ENCODE measurements around the gene TAF6.
A peak's percentile ranks its signal among the peaks of the same experiment; 100 is the strongest.

TAF6 gene

DNA sequence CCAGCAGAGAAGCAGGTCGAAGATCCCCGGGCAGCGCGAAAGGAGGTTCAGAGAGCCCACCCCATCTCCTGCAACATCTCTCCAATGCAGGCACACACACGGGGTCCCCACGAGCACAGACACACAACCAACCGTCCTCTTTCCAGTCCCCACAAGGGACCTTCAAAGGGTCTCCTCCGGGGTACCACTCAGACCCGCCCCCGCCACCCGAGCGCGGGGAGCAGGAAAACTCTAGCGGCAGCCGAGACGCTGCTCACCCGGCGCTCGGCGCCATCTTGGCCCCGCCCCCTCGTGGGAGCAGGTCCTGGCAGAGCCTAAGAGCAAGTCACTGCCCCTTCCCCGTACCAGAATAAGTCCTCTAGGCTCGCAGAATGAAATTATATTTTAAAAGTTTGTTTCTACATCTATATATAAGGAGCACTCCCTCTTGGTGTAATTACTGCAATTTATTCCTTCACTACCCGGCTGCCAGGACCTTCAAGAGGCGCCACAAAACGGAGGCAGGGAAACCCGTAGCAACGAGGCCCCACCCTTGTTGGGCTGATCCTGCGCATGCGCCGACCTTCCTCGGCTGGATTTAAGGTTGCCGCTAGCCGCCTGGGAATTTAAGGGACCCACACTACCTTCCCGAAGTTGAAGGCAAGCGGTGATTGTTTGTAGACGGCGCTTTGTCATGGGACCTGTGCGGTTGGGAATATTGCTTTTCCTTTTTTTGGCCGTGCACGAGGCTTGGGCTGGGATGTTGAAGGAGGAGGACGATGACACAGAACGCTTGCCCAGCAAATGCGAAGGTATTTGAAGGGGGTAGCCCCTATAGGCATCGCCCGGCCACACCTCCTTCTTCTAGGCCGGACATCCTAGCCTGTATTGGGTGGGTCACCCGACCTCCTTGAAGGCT is at the start of gene TAF6, which contains the start of gene CNPY4:
Gene TAF6, minus strand, starts transcription at position 287 of the 898 bp plus-strand sequence. CDS start 5,149 bp downstream, outside the sequence.
Gene CNPY4, plus strand, starts transcription at position 563 of the 898 bp plus-strand sequence. Its CDS starts 111 bp downstream, at position 674.
- TF ChIP-seq, protein P1, sequence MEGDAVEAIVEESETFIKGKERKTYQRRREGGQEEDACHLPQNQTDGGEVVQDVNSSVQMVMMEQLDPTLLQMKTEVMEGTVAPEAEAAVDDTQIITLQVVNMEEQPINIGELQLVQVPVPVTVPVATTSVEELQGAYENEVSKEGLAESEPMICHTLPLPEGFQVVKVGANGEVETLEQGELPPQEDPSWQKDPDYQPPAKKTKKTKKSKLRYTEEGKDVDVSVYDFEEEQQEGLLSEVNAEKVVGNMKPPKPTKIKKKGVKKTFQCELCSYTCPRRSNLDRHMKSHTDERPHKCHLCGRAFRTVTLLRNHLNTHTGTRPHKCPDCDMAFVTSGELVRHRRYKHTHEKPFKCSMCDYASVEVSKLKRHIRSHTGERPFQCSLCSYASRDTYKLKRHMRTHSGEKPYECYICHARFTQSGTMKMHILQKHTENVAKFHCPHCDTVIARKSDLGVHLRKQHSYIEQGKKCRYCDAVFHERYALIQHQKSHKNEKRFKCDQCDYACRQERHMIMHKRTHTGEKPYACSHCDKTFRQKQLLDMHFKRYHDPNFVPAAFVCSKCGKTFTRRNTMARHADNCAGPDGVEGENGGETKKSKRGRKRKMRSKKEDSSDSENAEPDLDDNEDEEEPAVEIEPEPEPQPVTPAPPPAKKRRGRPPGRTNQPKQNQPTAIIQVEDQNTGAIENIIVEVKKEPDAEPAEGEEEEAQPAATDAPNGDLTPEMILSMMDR (IDR thresholded peaks at IDR 0.05; ENCODE audit: low read depth, low read length) = no peak
- peak within 1 kb of the TSS; percentile 85 for H3K4me3 ChIP-seq (replicated peaks in 1 of 2; ENCODE audit: low read depth in 2 of 2, low read length in 2 of 2)

DNA sequence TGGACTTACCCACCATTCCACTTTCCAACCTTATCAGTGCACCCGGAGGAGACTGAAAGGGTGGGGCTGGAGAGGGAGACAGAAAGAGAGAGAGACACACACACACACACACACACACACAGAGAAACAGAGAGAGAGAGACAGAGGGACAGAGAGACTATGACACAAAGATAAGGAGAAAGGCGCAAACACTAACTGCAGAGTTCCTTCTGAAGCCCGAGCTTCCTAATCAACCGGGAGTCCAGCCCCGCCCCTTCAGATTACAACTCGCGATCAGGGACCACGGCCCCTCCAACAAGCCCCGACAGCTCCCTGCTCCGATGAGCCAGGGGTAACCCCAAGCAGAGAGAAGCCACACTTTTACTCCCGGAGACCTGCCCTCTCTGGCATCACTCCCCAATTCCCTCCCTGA is 48.8 kb upstream of the TAF6 start:
- DNase-seq (ENCODE audit: low read depth in 2 of 2) = peak in 1 of 2 donors; percentile 24
- H3K4me3 ChIP-seq (replicated peaks in 1 of 2; ENCODE audit: low read depth in 2 of 2, low read length in 2 of 2) = peak overlapping the region; percentile 36 to 49
- TF ChIP-seq, protein P1 (IDR thresholded peaks at IDR 0.05; ENCODE audit: low read depth, low read length) = no peak

More for the DNA sequence above, at the start of gene TAF6, which contains the start of gene CNPY4:
- peak; percentile 97 to 98 for DNase-seq (ENCODE audit: low read depth in 2 of 2)

DNA sequence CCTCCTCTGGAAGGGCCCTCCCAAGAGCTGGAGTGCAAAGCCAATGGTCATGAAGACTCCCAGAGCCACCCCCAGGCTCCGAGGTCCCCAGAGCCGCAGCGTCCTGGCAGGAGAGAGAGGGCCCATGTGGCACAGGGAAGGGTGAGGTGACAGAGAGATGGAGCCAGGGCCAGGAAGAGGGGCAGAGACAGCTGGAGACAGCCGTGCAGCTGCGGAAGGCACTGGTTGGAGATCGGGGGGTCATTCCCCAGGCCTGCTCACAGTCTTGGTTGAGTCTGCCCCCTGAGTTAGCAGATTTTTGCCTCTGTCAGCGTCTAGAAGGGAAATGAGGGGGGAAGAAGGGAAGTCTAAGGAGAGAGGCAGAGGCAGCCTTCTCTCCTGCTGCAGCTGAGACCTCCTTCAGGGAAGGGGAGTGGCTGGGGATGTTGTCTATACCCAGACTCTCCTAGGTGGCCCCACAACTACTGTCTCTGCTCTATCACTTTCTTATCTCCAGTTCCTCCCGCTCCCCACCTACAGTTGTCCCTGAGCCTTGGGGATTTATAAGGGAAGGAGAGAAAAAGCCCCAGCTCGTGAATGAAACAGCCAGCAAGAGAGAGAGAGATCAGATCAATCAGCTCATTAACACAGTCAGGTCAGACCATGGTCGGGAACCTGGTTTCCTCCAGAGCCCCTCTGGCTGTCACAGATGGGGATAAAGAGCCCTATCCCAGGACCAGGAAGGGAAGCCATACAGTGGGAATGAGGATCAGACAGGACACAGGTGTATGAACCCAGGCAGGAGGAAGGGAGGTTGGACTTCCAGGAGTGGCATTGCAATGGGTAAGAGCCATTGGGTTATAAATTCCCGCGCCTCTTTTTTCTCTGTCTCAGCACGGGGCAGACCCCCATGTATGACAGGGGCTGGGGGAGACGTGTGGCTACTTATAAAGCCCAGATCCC is 48.1 kb upstream of the TAF6 start:
- TF ChIP-seq, protein P1 (IDR thresholded peaks at IDR 0.05; ENCODE audit: low read depth, low read length) = no peak
- H3K4me3 ChIP-seq (replicated peaks in 1 of 2; ENCODE audit: low read depth in 2 of 2, low read length in 2 of 2) = peak overlapping the region in 1 of 2 donors; percentile 49
- DNase-seq (ENCODE audit: low read depth in 2 of 2) = no peak

DNA sequence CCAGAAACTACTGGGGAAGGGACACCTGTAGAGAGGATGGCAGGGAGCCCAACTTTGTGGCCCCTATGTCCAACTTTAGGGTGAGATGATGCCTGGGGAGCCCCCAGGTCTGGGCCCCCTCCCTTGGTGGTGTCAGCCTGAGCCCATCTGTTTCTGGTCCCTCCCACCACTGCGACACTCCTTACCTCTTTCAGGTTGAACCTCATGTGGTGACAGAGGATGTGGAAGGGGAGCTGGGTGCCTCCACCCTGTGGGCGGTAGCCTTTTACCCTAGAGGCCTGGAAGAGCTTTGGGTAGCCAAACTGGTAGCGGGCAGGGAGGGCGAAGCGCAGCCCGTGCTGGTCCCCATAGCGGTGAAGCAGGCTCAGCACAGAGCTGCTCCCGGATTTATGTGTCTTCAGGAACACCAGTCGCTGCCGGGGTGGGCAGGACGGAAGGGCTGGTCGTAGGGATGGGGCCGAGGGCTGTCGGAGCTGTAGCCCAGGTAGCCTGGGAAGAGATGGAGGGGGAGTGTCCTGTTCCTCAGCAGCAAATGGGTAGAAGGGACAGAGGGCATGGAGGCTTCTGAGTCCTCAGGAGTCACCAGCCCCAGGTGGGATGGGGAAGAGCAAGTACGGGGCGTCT is 47.3 kb upstream of the TAF6 start:
- TF ChIP-seq, protein P1 (IDR thresholded peaks at IDR 0.05; ENCODE audit: low read depth, low read length) = no peak
- DNase-seq (ENCODE audit: low read depth in 2 of 2) = no peak
- no peak overlapping the region for H3K4me3 ChIP-seq (replicated peaks in 1 of 2; ENCODE audit: low read depth in 2 of 2, low read length in 2 of 2)

DNA sequence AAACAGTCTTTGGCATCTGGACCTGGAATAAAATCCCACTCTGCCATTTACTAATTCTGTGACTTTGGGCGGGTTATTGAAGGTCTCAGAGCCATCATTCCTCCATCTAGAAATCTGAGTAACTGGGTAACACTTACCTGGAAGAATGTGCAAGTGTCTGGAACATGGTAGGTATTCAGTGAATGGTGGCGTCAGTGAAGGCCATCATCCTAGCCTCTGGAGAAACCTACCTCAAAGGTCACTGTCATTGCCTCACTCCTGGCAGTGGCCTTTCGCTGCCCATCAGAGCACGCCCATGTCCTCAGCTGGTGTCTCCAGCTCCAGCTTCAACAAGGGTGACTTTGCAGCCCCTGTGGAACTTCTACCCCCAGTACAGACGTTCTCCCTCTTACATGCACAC is 44.7 kb upstream of the TAF6 start:
- TF ChIP-seq, protein P1 (IDR thresholded peaks at IDR 0.05; ENCODE audit: low read depth, low read length) = no peak
- no peak for DNase-seq (ENCODE audit: low read depth in 2 of 2)
- H3K4me3 ChIP-seq (replicated peaks in 1 of 2; ENCODE audit: low read depth in 2 of 2, low read length in 2 of 2) = no peak overlapping the region

DNA sequence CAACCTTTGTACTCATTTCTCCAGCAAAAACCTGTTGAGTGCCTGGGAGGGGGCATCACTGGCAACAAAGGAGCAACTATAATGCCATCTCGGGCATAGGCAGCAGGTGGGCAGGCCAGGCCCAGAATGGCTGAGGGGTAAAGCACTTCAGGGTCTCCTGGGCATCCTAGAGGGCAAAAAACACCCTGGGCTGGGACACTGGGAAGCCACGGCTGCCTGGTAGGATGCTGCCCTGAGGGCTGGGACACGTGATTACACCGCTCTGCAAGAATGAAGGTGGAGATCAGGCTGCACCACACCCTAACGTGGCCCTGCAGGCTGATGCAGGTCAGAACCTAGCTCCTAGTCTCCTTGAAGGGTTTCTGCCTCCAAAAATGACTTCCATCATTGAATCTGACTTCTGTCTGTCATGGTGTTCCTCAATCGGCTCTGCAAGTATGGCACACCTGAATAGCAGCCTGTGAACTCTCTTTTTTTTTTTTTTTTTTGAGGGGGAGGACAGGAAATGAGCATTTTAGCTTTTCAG is 43.9 kb upstream of the TAF6 start:
- no peak for DNase-seq (ENCODE audit: low read depth in 2 of 2)
- no peak overlapping the region for H3K4me3 ChIP-seq (replicated peaks in 1 of 2; ENCODE audit: low read depth in 2 of 2, low read length in 2 of 2)
- TF ChIP-seq, protein P1 (IDR thresholded peaks at IDR 0.05; ENCODE audit: low read depth, low read length) = no peak

Data from cardiac fibroblast (primary cell).